PFSK-1 (cell line): ENCODE measurements around the gene SORCS3.

ENCODE experiments used
- FOXP2 ChIP-seq: optimal IDR thresholded peaks from 2 replicates; pipeline ENCODE3; 2011; ENCODE audit warnings: borderline replicate concordance, control low read depth, inconsistent platforms; ENCODE audit not compliant: insufficient read depth; ENCODE audit errors: extremely low read length, extremely low read depth
- POLR2AphosphoS5 ChIP-seq: IDR thresholded peaks from 2 replicates; pipeline ENCODE4 v1.6.1; 2012; ENCODE audit warnings: low read depth, mild to moderate bottlenecking, control low read depth, low read length, moderate library complexity
- SIN3A ChIP-seq: IDR thresholded peaks from 2 replicates; pipeline ENCODE4 v1.6.1; 2012; ENCODE audit warnings: mild to moderate bottlenecking, low read length, moderate library complexity, borderline replicate concordance; ENCODE audit not compliant: insufficient read depth
- TAF1 ChIP-seq: IDR thresholded peaks from 2 replicates; pipeline ENCODE4 v1.6.1; 2012; ENCODE audit warnings: low read length, control low read depth, borderline replicate concordance; ENCODE audit not compliant: insufficient read depth
- TF ChIP-seq, protein P1 (sequence below), 2 experiments: IDR thresholded peaks; 2 replicates each; pipeline versions ENCODE4 v1.6.1 to v1.8.0; 2011 to 2012; ENCODE audit warnings: low read depth in 2 of 2, low read length in 2 of 2, control low read depth in 1 of 2, inconsistent platforms in 1 of 2, mild to moderate bottlenecking in 1 of 2, moderate library complexity in 1 of 2; ENCODE audit not compliant: insufficient read depth in 1 of 2

SORCS3 gene

DNA sequence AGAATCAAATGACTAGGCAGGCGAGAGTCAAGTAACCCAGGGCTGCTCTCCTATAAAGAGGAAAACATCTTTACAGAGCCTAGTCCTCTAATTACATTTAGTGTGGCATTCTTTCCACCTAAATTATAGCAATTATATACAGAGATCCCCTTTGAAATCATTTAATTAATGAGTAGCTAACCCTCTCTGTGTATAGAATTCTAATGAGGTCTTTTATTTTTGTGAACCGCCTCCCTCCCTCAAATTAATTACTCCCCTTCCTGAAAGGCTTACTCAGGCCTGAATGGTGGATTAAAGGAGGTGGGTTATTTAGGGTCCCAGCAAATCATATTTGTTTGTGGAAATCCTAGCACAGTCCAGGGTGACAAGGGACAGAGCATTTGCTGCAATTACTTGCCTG, 551.8 kb downstream of the SORCS3 start:
- TF ChIP-seq FOXP2 (no peak), POLR2AphosphoS5 (no peak), SIN3A (no peak), TAF1 (no peak)
- TF ChIP-seq, protein P1, sequence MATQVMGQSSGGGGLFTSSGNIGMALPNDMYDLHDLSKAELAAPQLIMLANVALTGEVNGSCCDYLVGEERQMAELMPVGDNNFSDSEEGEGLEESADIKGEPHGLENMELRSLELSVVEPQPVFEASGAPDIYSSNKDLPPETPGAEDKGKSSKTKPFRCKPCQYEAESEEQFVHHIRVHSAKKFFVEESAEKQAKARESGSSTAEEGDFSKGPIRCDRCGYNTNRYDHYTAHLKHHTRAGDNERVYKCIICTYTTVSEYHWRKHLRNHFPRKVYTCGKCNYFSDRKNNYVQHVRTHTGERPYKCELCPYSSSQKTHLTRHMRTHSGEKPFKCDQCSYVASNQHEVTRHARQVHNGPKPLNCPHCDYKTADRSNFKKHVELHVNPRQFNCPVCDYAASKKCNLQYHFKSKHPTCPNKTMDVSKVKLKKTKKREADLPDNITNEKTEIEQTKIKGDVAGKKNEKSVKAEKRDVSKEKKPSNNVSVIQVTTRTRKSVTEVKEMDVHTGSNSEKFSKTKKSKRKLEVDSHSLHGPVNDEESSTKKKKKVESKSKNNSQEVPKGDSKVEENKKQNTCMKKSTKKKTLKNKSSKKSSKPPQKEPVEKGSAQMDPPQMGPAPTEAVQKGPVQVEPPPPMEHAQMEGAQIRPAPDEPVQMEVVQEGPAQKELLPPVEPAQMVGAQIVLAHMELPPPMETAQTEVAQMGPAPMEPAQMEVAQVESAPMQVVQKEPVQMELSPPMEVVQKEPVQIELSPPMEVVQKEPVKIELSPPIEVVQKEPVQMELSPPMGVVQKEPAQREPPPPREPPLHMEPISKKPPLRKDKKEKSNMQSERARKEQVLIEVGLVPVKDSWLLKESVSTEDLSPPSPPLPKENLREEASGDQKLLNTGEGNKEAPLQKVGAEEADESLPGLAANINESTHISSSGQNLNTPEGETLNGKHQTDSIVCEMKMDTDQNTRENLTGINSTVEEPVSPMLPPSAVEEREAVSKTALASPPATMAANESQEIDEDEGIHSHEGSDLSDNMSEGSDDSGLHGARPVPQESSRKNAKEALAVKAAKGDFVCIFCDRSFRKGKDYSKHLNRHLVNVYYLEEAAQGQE (IDR thresholded peaks at IDR 0.05; ENCODE audit: insufficient read depth in 1 of 2, low read depth in 2 of 2, low read length in 2 of 2) = no peak

DNA sequence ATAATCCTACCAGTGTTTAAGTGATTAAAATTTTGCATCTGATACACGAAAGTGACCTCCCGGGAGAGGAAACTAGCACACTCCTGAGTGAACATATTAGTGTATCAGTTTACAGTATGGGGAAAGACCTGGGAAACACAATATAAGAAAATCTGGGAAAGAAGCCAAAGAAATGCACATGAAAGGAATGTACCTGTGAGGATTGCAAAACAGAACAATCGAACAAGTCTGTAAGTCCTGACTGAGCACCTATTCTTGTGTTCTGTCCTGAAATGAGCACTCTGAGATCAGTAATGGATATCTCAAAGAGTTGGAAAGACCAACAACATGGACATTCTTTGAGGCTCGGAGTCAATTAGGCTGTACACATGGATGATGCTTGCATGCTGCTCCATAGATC, 554.7 kb downstream of the SORCS3 start:
- TF ChIP-seq, protein P1 (IDR thresholded peaks at IDR 0.05; ENCODE audit: insufficient read depth in 1 of 2, low read depth in 2 of 2, low read length in 2 of 2) = no peak
- TF ChIP-seq SIN3A (no peak), POLR2AphosphoS5 (no peak), TAF1 (no peak)

DNA sequence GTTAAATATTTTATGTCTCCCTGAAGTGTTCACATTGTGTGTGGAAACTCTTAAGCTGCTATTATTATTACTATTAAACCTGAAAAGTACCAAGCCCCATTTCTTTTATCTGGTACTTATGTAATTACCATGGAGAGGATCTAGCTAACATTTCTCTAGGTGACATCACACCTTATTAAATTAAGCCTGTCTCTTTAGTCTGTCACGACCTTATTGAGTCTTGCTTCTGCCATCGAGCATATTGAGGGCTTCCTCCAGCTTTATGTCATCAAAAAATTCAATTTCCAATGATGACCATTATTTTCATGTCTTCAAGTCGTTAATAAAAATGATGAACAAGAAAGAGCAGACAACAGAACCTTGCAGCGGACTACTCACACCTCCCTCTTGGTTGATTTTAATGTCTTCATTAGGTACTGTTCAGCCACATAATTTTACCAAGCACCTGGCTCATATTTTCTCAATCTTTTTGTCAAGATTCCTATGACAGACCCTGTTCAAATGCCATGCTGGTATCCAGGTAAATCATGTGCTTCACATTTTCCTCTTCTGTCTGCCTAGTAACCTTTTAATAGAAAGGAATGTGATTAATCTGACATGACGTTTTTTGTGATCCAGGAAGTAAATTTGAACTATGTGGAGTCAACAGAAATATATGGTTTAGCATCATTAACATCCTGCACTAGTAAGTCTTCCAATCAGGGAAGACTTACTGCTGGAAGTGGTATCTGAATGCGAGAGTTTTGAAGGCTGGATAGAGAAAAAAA, 556.7 kb downstream of the SORCS3 start:
- no peak for TF ChIP-seq FOXP2

DNA sequence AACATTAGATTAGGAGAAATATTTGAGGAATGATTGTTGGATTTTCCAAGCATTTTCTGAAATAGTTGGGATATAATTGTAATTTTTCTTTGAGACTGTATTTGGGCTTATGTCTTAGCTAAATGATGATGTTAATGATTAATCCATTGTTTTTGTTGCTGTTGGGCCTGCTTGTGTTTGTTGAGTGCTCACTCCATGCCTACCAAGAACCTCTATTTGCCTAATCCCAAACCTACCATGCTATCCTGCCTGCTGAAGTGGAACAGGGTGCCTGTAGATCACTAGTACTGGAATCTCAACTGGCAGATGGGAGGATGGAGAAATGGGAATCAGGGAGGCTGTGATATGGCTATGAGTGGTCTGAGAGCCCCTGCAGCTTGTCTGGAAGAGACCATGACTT, 565.5 kb downstream of the SORCS3 start:
- TF ChIP-seq TAF1 (no peak), POLR2AphosphoS5 (no peak), SIN3A (no peak), FOXP2 (no peak)
- TF ChIP-seq, protein P1 (IDR thresholded peaks at IDR 0.05; ENCODE audit: insufficient read depth in 1 of 2, low read depth in 2 of 2, low read length in 2 of 2) = no peak

DNA sequence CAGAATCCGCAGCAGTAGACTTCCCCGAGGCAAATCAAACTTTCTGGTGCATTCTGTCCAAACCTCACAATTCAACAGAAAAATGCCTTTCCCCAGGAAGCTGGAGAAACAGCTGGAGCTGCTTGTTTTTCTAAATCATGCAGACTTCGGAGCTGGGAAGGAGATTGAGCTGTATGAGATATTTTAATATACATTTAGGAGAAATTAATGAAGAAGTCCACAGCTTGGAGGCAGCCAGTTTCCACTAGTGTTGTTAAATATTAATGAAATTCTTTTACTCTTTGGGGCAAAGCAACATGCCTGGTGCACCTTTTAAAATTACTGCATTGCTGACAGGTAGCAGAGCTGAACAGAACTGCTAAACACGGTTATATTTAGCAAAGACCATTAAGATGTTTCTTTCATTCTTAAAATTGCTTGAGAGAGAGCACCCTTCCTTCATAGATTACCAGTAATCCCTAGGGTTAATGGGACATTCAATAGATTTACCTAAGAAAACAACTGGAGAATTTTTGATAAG, 566.4 kb downstream of the SORCS3 start:
- no peak for TF ChIP-seq TAF1
- TF ChIP-seq SIN3A = no peak
- no peak for TF ChIP-seq FOXP2
- TF ChIP-seq, protein P1 (IDR thresholded peaks at IDR 0.05; ENCODE audit: insufficient read depth in 1 of 2, low read depth in 2 of 2, low read length in 2 of 2) = no peak
